Measurements from ENCODE around the gene ABI1. TPM values are rescaled to one million over a fixed set of nuclear protein-coding genes. Genes with fewer than 3 reads are reported as not detected.

Gene ABI1
- total RNA-seq, 2 donors from 2014 or later, result 40.6 to 42.2 TPM

GRCh38 chr10:26730552-26730951, 130.2 kb downstream of the ABI1 start:
- Mint-ChIP-seq H3K27ac (no peak overlapping the region), H3K4me3 (no peak overlapping the region), H3K4me1 (peaks cover 23% of the 10 kb centered on the region), H3K36me3 (ENCODE audit: low read depth) (peaks cover 49% of the 10 kb centered on the region), H3K9me3 (no peaks in the 10 kb centered on the region), H3K27me3 (ENCODE audit: insufficient read depth) (no peaks in the 10 kb centered on the region)
- no peak for TF ChIP-seq CTCF (conservative IDR thresholded peaks at IDR 0.05)
- Histone ChIP-seq H3K4me1 (ENCODE audit: control insufficient read depth, insufficient read depth, low read length) (peaks cover 14% of the 10 kb centered on the region), H3K9ac (ENCODE audit: extremely low read depth, low read length, poor library complexity, severe bottlenecking) (no peak overlapping the region), H3K4me3 (ENCODE audit: low read length) (no peak overlapping the region), H3K27me3 (ENCODE audit: control insufficient read depth, insufficient read depth, low read length, poor library complexity, severe bottlenecking) (no peaks in the 10 kb centered on the region), H3K9me3 (ENCODE audit: control insufficient read depth, low read length) (no peaks in the 10 kb centered on the region), H3K36me3 (ENCODE audit: control insufficient read depth, insufficient read depth, low read length) (peaks cover 54% of the 10 kb centered on the region), H3K27ac (ENCODE audit: low read depth, low read length) (no peak overlapping the region)
- 86 to 95% methylated on average over 2 of the region's 2 CpGs for WGBS, 2 experiments (ENCODE audit: insufficient coverage in 1 of 2, insufficient read length in 1 of 2)
- DNase-seq, result no peak

- no peak overlapping the region for H3K27ac Mint-ChIP-seq
- H3K4me3 Mint-ChIP-seq, result no peak overlapping the region
- Histone ChIP-seq H3K9me3 (ENCODE audit: control insufficient read depth, low read length) (no peaks in the 10 kb centered on the region), H3K9ac (ENCODE audit: extremely low read depth, low read length, poor library complexity, severe bottlenecking) (no peak overlapping the region), H3K27me3 (ENCODE audit: control insufficient read depth, insufficient read depth, low read length, poor library complexity, severe bottlenecking) (no peaks in the 10 kb centered on the region), H3K4me3 (ENCODE audit: low read length) (no peak overlapping the region), H3K27ac (ENCODE audit: low read depth, low read length) (no peak overlapping the region), H3K36me3 (ENCODE audit: control insufficient read depth, insufficient read depth, low read length) (peaks cover 59% of the 10 kb centered on the region), H3K4me1 (ENCODE audit: control insufficient read depth, insufficient read depth, low read length) (peaks cover 2% of the 10 kb centered on the region)
- H3K36me3 Mint-ChIP-seq (ENCODE audit: low read depth), result peaks cover 44% of the 10 kb centered on the region
- no peaks in the 10 kb centered on the region for H3K9me3 Mint-ChIP-seq
- peaks cover 12% of the 10 kb centered on the region for H3K4me1 Mint-ChIP-seq
- no peak for DNase-seq
- H3K27me3 Mint-ChIP-seq (ENCODE audit: insufficient read depth), result no peaks in the 10 kb centered on the region
- 100% methylated on average over 2 to 4 of the region's 4 CpGs for WGBS, 2 experiments (ENCODE audit: insufficient coverage in 1 of 2, insufficient read length in 1 of 2)
- no peak for TF ChIP-seq CTCF (conservative IDR thresholded peaks at IDR 0.05)
Measured at GRCh38 chr10:26729395-26729794, 131.4 kb downstream of the ABI1 start.

GRCh38 chr10:26728957-26729356, 131.8 kb downstream of the ABI1 start:
- H3K4me3 Mint-ChIP-seq, result no peak overlapping the region
- H3K27ac Mint-ChIP-seq, result no peak overlapping the region
- Histone ChIP-seq H3K27ac (ENCODE audit: low read depth, low read length) (no peak overlapping the region), H3K4me3 (ENCODE audit: low read length) (no peak overlapping the region), H3K4me1 (ENCODE audit: control insufficient read depth, insufficient read depth, low read length) (no peaks in the 10 kb centered on the region), H3K36me3 (ENCODE audit: control insufficient read depth, insufficient read depth, low read length) (peaks cover 59% of the 10 kb centered on the region), H3K27me3 (ENCODE audit: control insufficient read depth, insufficient read depth, low read length, poor library complexity, severe bottlenecking) (no peaks in the 10 kb centered on the region), H3K9me3 (ENCODE audit: control insufficient read depth, low read length) (no peaks in the 10 kb centered on the region), H3K9ac (ENCODE audit: extremely low read depth, low read length, poor library complexity, severe bottlenecking) (no peak overlapping the region)
- peaks cover 49% of the 10 kb centered on the region for H3K36me3 Mint-ChIP-seq (ENCODE audit: low read depth)
- 94% methylated on average over 6 to 7 of the region's 7 CpGs for WGBS, 2 experiments (ENCODE audit: insufficient coverage in 1 of 2, insufficient read length in 1 of 2)
- no peak for DNase-seq
- no peaks in the 10 kb centered on the region for H3K9me3 Mint-ChIP-seq
- TF ChIP-seq CTCF (conservative IDR thresholded peaks at IDR 0.05), result peak; percentile 31
- H3K4me1 Mint-ChIP-seq, result peaks cover 8% of the 10 kb centered on the region
- H3K27me3 Mint-ChIP-seq (ENCODE audit: insufficient read depth), result no peaks in the 10 kb centered on the region

Data from endodermal cell (in vitro differentiated cells).